Right lobe of liver (tissue), 6 donors: Measurements from ENCODE around the gene RGS6. TPM values are rescaled to one million over a fixed set of nuclear protein-coding genes. Genes with fewer than 3 reads are reported as not detected.

Experiments used
- ATAC-seq, 4 donors: fragments of 200-7000 bp; cut with Tn5 transposase; one replicate each; pipeline ENCODE4 v1.9.1; 2020; ENCODE audit warnings: mild to moderate bottlenecking in 4 of 4, moderate library complexity in 4 of 4
- DNase-seq, 3 donors: peaks; one replicate each; pipeline ENCODE4 v3.0.0-alpha.2; 2020
- H3K27ac ChIP-seq, 3 donors: fragments of 200-600 bp; one replicate each; pipeline ENCODE4 v1.8.0; 2022
- H3K27me3 ChIP-seq, 2 donors: fragments of 200-600 bp; one replicate each; pipeline ENCODE4 v1.8.0; 2022
- H3K36me3 ChIP-seq, 4 donors: fragments of 200-600 bp; sonication (generic) in 1 of 4; one replicate each; pipeline versions ENCODE4 v1.5.1 to v1.8.0; 2017 to 2022; ENCODE audit warnings: control low read depth in 1 of 4
- H3K4me1 ChIP-seq, 4 donors: fragments of 200-600 bp; sonication (generic) in 1 of 4; one replicate each; pipeline versions ENCODE4 v1.5.1 to v1.8.0; 2017 to 2022; ENCODE audit warnings: control low read depth in 1 of 4
- H3K4me3 ChIP-seq, 3 donors: fragments of 200-600 bp; one replicate each; pipeline ENCODE4 v1.8.0; 2022
- H3K9me3 ChIP-seq, 4 donors: fragments of 200-600 bp; sonication (generic) in 1 of 4; one replicate each; pipeline versions ENCODE4 v1.5.1 to v1.8.0; 2017 to 2022; ENCODE audit warnings: control low read depth in 1 of 4
- CTCF ChIP-seq, 4 donors: fragments of 200-600 bp in 3 of 4; fragments of 450-650 bp in 1 of 4; IDR thresholded peaks; one replicate each; pipeline versions ENCODE4 v1.5.1 to v1.8.0; 2016 to 2022; ENCODE audit warnings: antibody characterized with exemption in 4 of 4, mild to moderate bottlenecking in 2 of 4
- POLR2A ChIP-seq: fragments of 450-650 bp; IDR thresholded peaks from one replicate; pipeline ENCODE4 v1.6.1; 2017; ENCODE audit warnings: antibody characterized with exemption, mild to moderate bottlenecking
- WGBS: methylation state at CpG from one replicate; pipeline ENCODE4 v1.1.6; 2018; ENCODE audit warnings: low coverage, low lambda C conversion rate; ENCODE audit not compliant: insufficient coverage; ENCODE audit errors: missing lambda C conversion rate; 5-methylcytosine and 5-hydroxymethylcytosine counted together
- intact Hi-C, 2 donors: fragments of 100-400 bp; cut with DNase I; formaldehyde crosslinking; loops; one replicate each; pipeline versions ENCODE4 v1.11.2 to v1.14.1; 2022
- total RNA-seq, 6 experiments: library from RNA; depleted of rRNA in 2 of 6; stranded (reverse); fragments of >200 nt in 2 of 6; fragmentation: NEBNext Ultra II Directional in 3 of 6; extraction: Animal tissue kit (Norgen Biotek cat#: 25700) in 3 of 6; gene quantifications; one replicate each; pipeline versions ENCODE4 v1.1.0 to v1.2.4, GENCODE V29; 2016 to 2023
- donor health status: DM: no; HTN: yes; CAD: no.
- donor health status: DM: no; HTN: no; CAD: no.
- donor health status: DM: no; HTN: no; CAD: no.
- donor health status: DM: no; HTN: yes; CAD: no.
- donor health status: DM: no; HTN: yes; CAD: no.

Gene RGS6
- total RNA-seq, 6 experiments from 2014 or later, result 0.07 TPM; not detected in 5

DNA sequence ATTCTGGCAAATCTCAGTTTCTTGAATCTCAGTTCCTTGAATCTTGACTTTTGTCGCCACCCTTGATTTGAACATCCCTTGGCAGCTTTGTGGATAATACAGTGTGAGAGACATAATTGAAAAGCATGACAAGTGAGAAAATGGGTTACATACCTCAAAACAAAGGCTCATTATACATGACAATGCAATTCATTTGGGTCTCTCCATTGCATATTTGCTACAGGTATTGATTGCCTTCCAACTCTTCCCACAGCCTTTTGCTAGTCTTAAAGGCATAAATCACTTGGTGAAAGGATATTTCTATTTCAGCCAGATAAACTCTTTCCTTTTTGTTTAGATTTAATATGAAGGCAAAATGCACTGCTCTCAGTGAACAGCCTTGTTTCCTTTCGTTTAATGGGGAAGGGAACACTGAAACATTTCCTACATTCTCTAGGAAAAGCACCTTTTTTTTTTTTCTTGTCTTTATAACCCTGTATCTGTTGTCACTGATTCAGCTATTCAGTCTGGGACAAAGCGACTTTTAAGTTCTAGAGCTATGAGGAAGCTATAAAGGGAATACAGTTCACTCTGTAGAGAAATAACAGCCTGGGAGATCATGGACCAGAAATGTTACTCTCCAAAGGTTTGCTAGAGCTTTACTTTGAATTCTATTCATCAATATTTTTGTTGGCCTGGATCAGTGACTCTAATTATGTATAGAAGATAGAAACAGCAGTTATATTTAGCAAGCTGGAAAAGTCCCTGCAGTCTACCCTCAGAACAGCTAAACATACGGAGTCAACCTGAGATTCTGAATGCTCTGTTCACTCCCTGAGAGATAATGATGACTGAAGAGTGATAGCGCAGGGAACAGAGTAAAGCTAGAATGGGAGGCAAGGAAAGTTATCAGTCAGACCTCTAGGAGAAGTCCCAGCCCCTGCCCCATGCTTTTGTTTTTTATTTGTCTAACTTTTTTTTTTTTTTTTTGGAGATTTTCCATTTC lies 311.4 kb downstream of the RGS6 start:
- WGBS, result 39% methylated on average over 5 of the region's 5 CpGs
- Histone ChIP-seq H3K4me3 (no peak overlapping the region), H3K4me1 (no peaks in the 10 kb centered on the region), H3K27me3 (no peaks in the 10 kb centered on the region), H3K27ac (no peak overlapping the region), H3K36me3 (no peaks in the 10 kb centered on the region), H3K9me3 (no peaks in the 10 kb centered on the region)
- ATAC-seq (no peak), DNase-seq (no peak)
- no peak for TF ChIP-seq CTCF (IDR thresholded peaks at IDR 0.05)
- TF ChIP-seq POLR2A, result no peak
- intact Hi-C loops, result no loop called here

GRCh38 chr14:72247896-72248465 lies 315.8 kb downstream of the RGS6 start:
- TF ChIP-seq CTCF (IDR thresholded peaks at IDR 0.05) (no peak), POLR2A (no peak)
- Histone ChIP-seq H3K36me3 (no peaks in the 10 kb centered on the region), H3K4me1 (no peaks in the 10 kb centered on the region), H3K9me3 (no peaks in the 10 kb centered on the region), H3K4me3 (no peak overlapping the region), H3K27ac (no peak overlapping the region), H3K27me3 (no peaks in the 10 kb centered on the region)
- 64% methylated on average over 1 of the region's 1 CpG for WGBS
- intact Hi-C loops, result no loop called here
- DNase-seq, result no peak
- ATAC-seq, result no peak

DNA sequence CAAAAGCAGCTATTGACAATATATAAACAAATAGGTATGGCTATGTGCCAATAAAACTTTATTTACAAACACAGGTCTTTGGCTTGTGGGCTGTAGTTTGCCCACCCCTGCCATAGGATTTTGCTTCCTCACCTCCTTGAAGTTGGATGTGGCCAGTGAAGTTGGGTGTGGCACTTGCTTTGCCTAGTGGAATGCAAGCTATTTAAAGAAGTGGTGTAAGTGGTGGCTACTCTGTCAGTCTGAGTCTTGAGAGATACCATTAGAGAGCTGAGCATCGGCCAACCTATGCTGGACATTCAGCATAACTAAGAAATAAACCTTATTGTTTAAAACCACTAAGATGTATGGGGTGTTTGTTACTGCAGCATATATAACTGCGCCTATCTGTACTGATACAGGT lies 321.3 kb downstream of the RGS6 start:
- Histone ChIP-seq H3K4me1 (no peaks in the 10 kb centered on the region), H3K36me3 (no peaks in the 10 kb centered on the region), H3K4me3 (no peak overlapping the region), H3K9me3 (no peaks in the 10 kb centered on the region), H3K27ac (no peak overlapping the region), H3K27me3 (no peaks in the 10 kb centered on the region)
- no peak for TF ChIP-seq POLR2A
- TF ChIP-seq CTCF (IDR thresholded peaks at IDR 0.05), result no peak
- ATAC-seq (no peak), DNase-seq (no peak)
- WGBS, result 44% methylated on average over 2 of the region's 2 CpGs
- intact Hi-C loops, result no loop called here

DNA sequence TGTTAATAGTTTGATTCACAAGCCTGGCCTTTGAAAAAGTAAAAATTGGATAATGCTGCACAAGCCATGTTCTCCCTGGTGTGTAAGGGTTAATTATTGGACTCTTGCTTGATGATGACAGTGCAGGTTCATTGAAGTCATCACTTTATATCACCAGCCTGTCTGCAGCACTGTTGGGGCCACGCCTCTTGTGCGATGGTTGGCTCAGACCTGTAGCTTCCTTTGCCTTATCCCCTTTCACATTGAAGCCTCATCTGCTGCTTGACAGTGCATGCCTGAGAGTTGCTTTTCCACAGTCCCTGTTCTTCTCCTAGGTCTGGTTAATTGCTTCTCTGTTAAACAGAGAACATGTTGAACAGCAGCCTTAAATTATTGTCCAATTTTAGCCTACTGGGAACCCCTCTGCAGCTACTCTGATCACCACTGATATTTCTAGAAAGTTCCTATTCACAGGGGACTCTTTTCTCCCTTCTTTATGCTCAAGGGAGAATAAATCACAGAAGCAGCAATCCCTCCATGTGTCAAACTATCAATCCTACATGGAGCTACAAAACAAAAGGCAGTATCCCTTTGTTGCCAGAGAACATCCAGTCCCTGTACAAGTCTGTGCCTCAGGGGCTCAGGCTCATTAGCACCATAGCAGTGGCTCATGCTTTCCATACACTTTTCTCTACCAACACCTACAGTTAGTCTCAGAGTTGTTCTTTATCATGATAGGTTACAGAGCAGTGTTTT lies 322.1 kb downstream of the RGS6 start:
- Histone ChIP-seq H3K36me3 (no peaks in the 10 kb centered on the region), H3K27ac (no peak overlapping the region), H3K4me3 (no peak overlapping the region), H3K9me3 (no peaks in the 10 kb centered on the region), H3K4me1 (no peaks in the 10 kb centered on the region), H3K27me3 (no peaks in the 10 kb centered on the region)
- intact Hi-C loops, result no loop called here
- ATAC-seq (no peak), DNase-seq (no peak)
- no CpG with 5 or more reads among the region's 2 CpGs for WGBS
- TF ChIP-seq CTCF (IDR thresholded peaks at IDR 0.05) (no peak), POLR2A (no peak)
